GM18517 (cell line): ENCODE data around the gene MEGF8.

Experiments
- ATAC-seq: cut with Tn5 transposase; IDR thresholded peaks from one replicate; pipeline ENCODE4 v1.9.1; 2021; ENCODE audit warnings: mild to moderate bottlenecking, moderate library complexity; ENCODE audit not compliant: unreplicated experiment

The MEGF8 gene

DNA sequence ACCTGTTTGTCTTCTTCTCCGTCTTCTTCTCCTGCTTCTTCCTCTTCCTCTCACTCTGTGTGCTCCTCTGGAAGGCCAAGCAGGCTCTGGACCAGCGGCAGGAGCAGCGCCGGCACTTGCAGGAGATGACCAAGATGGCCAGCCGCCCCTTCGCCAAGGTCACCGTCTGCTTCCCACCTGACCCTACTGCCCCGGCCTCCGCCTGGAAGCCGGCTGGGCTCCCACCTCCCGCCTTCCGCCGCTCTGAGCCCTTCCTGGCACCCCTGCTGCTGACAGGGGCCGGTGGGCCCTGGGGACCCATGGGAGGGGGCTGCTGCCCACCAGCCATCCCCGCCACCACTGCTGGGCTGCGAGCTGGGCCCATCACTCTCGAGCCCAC, 50.7 kb downstream of the MEGF8 start:
- no peak for ATAC-seq

- ATAC-seq: no peak
Observed at GRCh38 chr19:42378225-42379215, 53.1 kb downstream of the MEGF8 start.

GRCh38 chr19:42380155-42380554, 54.7 kb downstream of the MEGF8 start:
- no peak for ATAC-seq

GRCh38 chr19:42386974-42387707, 61.7 kb downstream of the MEGF8 start:
- ATAC-seq: no peak

DNA sequence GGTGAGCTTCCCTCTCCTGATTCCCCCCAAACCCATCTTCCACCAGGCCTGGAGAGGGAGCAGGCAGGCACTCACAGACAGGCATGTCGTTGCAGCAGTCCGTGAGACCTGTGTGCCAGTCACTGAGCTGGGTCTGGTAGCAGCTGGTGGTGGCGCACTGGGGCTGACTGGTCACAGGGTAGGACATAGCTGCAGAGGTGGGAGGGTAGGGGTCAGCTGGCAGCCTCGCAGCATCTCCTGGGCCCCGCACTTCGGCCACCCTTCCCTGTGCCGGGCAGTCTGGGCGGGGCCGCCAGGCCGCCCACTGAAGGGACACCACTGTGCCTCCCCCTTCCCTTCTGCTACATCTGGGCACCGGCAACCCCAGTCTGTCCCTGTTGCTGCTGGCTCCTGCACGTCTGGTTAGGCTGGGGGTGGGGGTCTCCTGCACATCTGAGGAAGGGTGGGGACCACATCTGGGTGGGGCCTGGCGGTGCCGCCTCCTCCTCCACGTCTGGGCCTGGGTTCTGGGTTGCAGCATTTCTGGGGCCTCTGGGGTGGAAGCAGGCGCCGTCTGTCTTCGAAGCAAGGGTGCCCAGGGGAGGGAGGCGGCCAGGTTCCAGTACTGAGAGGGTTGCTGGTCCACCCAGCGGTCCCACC, 63.5 kb downstream of the MEGF8 start:
- no peak for ATAC-seq

GRCh38 chr19:42389899-42390298, 64.5 kb downstream of the MEGF8 start, which contains the start of gene CNFN:
CNFN (minus strand) TSS chr19:42390297; CDS start chr19:42389037, 1,260 bp downstream.
- ATAC-seq: no peak

DNA sequence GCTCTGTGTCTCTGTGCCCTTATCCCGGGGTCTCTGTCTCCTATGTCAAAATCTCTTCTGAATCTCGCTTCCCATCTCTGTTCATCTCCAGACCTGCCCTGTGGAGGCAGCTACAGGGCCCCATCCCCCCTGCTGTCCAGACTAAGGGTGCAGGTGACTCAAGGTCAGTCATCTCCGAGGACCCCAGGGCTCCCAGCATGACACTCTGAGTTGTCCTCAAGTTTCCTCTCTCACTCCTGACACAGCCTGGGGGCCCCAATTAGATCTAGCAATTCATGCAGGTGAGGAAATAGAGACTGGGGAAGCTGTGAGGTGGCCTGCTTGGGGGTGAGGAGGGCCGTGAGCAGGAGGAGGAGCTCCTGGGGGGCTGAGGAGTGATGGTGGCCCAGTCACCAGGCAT, 66.7 kb downstream of the MEGF8 start:
- ATAC-seq: no peak

- ATAC-seq: no peak
Observed at GRCh38 chr19:42394751-42395150, 69.3 kb downstream of the MEGF8 start.

DNA sequence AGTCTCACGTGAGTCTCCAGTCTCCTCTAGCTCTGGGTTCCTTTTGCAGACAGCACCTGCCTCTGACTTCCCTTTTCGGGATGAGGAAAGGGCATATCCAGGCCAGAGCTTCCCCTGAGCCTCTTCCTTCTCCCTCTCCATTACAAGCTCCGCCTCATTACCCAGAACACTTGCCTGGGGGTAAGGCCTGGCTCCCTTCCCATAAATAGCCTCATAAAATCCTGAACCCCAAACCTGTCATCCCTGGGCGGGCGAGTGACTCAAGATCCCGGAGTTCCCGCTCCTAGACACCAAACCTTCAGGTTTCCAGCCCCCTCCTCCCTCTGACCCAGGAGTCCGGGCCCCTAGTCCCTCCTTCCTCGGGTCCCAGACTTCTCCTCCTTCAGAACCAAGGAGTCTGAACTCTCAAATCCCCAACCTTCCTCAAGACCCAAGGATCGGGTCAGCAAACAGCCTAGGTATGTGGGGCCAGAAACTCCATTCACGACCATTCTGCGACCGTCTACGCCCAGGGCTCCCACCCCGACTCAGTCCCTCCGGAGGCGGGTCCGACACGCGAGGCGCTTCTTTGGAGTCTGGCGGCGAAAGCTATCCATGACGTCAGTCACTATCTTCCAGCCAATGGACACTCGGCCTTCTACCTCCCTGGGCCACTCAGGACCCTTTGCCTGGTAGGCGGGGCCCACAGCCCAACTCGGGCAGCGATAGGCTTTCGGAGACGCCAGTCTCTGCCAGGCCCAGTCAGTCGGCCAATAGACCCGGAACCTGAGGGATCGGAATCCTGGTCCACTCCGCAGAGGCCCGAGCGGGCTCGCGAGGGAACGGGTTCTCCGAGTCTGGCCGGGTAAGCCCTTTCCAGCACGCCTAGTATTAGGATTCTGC, 71.2 kb downstream of the MEGF8 start:
- ATAC-seq: peak; percentile 94

DNA sequence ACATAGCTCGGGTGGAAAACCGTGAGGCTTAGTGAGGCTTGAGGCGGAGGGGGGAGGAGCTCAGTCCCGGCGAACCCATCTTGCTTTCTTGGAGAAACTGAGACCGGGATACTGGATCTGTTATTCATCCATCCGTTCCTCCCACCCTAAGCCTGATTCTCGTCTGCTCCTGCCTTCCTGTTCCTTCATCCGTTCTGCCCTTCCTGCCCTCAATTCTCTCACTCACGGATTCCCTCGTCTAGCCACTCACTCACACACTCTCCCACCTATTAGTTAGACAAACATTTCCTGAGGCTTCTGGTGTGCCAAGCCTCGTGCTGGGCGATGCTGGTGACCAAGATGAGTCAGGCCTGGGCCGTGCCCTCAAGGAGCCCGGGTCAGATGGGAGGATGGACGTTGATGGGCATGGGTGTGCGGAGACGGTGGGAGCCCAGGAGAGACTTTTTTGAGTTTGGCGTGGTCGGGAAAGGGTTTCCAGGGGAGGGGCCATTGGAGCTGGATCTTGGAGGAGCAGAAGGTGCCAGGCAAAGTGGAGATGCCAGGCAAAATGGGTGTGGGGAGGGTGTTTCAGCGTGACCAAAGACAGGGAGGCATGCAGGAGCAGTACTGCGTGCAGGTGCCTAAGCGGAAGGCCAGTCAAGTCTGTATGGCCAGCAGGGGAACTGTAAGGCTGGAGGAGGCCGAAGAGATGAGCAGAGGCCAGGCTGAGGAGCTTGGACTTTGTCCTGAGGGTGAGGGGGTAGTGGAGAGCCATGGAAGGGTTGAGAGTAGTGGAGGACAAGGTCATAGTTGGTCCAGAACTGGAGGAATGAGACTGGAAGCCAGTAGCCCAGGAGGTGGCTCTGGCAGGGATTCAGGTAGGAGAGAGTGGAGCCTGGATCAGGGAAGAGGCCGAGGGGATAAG, 72.1 kb downstream of the MEGF8 start:
- ATAC-seq: no peak

DNA sequence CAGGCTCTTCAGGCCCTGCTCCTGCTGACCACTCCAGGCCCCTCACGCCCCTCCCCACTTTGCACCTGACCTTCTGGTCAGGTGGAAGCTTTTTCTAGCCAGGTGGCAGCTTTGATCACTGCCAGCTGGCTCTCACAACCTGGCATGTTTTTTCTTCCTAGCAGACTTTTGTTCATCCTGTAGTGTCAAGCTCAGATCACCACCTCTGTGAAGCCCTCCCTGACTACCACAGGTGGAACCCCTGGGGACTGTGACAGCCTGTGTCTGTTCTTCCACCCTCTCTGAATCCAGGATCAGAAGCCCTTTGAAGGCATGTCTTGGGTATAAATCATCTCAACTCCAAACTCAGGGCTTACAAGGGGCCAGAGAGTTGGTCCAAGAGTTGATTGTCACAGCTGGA, 75.0 kb downstream of the MEGF8 start:
- ATAC-seq: no peak

- no peak for ATAC-seq
Observed at GRCh38 chr19:42401365-42402303, 76.2 kb downstream of the MEGF8 start.

DNA sequence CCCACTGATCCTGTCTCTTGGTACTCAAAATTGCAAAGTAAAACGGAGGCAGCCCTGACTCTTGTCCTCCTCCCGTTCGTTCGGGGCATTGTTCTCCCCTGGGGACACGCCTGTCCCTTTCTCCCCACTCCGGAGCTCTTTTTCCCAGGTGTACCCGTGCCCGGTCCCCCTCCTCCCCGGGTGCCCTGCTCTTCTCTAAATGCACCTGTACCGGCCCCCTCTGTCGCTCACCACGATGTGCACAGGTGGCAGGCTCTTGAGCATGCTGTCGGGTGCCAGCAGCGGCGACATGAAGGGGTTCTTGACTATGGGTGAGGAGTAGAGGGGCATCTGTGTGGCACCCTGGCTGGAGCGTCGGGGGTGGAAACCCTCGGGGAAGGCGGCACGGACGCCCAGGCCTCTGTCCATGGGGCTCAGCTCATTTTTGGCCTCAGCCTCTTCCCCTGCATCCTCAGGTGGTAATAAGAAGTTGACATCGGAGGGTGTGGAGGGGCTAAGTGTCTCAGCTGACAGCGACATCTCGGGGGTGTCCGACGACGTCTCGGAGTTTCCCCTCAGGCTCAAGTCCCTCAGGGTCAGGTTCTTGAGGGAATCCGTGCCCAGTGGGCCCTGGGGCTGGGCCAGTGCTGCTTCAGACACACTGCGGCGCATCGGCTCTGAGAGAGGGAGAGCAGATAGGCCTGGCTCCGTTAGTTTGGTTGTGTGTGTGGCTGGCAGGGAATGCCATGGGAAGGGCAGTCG, 77.1 kb downstream of the MEGF8 start:
- no peak for ATAC-seq

DNA sequence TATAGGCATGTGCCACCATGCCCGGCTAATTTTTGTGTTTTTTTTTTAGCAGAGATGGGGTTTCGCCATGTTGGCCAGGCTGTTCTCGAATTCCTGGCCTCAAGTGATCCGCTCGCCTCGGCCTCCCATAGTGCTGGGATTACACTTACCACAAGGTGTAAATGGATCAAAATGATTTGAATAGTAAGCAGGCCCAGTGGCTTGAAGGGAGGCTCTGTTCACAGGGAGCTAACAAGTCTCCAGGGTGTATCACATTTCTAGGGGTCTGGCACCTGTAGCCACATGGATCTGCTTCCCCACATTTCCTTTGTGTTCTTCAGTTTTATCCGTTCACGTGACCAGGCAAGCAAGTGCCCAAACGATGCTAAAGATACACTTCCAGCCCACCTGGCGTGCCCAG, 78.2 kb downstream of the MEGF8 start:
- ATAC-seq: no peak

- ATAC-seq: no peak
Observed at GRCh38 chr19:42406111-42406510, 80.7 kb downstream of the MEGF8 start.

DNA sequence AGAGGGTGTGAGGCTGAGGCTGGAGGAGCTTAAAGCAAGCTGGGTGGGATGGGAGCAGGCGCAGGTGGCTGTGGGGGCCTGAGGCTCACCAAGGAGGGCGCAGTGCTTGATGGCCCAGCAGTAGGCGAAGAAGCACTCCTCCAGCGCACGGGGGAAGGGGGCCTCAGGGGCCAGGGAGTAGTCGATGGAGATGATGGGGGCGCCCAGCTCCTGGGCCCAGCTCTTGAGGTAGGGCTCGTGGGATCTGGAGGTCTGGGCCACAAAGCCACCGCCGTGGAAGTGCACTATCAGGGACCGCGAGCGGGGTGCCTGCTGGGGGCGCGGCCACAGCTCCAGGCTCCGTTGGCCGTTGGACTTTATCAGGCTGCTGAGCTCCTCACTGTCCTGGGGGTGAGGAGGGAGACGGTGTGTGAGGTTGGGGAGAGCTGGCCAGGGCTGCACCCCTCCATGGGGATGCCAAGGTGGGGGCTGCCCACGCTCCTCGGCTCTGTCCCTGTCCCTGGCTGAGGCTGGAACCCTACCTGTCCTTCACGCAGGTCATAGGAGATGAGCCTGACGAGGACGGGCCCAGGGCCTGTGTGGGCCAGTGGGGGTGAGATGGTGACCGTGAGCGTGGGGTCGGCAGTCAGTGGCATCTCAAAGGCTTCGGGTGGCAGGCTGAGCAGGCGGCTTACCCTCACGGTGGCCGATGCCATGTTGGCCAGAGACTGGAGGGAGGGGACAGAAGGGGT, 81.8 kb downstream of the MEGF8 start:
- no peak for ATAC-seq

- ATAC-seq: no peak
Observed at GRCh38 chr19:42407816-42408175, 82.4 kb downstream of the MEGF8 start.
